ENCODE measurements around the gene PDZD2.
"Not testable (repeated sequence)": the region's sequence is repeated elsewhere in the genome, so short reads cannot be mapped to it uniquely, and the experiment has no call there.

The PDZD2 gene

DNA sequence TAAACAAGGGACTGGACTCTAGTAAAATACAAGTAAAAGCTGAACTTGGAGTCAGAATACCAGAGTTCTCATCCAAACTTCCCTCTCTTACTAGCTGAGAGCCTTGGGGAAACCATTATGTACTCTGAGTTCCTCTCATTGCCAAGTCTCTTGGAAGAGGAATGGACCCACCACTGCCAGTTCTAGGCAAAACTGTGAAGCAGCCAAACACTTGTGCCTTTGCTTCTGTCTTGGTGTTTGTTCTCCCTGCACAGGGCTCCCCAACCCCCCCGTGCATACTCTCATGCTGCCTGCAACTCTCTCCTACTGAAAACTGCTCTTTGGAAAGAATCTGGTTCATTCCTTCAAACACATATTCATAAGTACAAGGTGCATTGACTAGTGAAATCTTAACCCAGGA is 102.6 kb downstream of the PDZD2 start:
- DNase-seq, result no peak

DNA sequence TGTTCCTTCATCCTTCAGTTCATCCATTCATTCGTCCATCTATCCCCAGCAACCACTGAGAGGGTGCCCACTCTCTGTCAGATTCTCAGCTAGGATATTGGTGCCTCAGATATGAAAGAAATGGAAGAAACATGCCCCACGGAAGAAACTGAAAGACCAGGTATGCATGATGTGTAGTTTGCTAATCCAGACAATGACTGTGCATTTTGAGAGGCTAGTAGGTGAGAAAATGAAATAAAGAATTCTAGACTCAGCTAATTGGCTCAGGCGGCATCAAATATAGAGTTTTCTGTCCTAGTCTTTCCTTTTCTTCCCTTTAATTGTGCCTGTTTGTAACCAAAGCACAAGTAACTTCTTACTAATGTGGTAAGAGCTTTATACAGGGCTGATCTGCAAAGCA is 104.7 kb downstream of the PDZD2 start:
- no peak for DNase-seq

DNA sequence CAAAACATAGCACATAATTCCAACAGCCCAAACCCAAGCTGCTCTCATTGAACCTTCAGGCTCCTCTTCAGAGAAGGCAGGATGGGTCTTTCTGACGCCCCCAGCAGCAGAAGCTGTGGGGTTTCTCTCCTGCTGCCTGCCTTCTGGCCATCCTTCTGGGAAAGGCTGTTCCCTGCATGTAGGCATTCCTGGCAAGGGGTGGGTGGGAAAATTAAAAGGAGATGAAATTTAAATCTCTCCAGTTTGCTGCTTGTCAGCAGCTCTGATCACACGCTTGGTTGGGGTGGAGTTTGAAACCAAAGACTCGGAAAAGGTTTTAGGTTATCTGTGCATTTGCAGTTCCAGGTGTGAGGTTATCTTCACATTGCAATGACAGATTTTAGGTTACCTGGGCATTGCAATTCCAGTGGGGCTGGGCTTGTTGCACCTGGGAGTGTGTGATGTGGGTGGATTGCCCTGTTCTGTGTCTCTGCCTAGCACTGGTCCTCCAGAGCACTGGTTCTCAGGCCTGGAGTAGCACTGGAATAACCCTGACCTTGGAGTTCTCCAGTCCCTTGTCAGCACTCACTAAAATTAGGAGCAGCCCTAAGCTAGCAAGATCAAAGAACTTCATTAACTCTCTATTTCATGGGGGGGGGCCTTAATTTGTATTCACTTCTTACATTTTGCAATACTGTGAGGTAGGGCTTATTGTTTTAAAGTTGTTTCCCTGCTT is 109.7 kb downstream of the PDZD2 start:
- no peak for DNase-seq

DNA sequence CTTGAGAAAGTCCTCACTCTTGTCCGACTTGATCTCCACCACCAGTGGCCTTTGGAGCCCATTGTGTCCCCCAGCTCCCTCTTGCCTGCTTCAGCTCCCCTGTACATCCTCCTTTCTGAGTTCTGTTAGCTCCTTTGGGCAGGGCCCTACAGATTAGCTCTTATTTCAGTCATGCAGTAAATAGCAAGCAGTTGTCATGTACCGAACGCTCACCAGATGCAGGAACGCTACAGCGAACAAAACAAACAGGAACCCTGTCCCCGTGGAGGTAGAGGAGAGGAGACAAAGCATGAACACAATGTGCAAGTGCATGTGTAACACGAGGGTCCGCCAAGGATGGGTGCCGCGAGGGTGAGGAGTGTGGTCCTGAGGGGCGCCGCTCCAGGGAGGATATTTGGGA is 111.3 kb downstream of the PDZD2 start:
- DNase-seq, result no peak

DNA sequence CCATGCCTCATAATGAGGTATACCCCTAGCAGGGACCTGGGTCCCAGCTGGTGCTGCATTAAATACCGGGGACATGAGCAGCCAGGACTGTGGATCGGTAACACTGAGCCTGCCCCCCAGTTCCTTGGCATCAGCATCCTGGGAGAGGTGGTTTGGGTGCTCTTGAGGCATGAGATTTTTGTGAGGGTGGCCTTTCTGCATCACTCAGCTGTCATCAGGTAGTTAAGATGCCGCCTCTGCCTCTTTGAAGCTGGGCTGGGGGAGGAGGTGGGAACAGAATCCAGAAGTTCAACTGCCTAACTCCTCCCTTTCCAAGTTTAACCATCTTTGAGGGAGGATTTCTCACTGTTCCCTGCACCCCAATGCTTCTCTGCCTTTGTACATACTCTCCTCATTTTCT is 112.7 kb downstream of the PDZD2 start:
- no peak for DNase-seq

DNA sequence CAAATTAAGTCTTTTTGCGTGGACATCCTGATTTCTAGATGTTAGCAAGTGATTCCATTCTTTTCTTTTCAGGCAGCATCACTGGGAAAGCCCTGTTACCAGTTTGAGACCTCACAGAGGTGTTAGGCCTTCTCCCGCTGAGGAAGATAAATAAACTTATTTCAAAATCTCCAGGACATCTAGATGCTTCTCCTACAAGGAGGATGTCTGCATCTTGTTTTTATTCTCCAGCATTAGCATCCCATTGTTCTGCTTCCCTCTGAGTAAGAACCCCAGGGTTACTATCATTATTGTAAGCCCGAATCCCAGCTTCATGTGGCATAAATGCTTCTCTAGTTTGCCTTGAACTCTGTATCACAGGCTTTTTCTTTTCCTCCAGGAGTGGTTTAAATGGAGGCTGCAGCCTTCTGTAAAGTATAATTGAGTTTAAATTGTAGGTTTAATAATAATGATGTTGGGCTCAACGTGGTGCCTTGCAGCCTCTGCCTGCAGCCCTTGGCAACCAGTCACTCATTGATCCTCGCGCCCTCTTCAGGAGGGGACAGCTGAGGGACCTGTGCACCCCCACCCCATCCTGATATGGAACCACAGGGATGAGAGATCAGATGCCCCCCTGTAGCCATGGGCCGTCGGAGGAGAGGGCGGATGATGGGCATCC is 114.9 kb downstream of the PDZD2 start:
- DNase-seq, result no peak

DNA sequence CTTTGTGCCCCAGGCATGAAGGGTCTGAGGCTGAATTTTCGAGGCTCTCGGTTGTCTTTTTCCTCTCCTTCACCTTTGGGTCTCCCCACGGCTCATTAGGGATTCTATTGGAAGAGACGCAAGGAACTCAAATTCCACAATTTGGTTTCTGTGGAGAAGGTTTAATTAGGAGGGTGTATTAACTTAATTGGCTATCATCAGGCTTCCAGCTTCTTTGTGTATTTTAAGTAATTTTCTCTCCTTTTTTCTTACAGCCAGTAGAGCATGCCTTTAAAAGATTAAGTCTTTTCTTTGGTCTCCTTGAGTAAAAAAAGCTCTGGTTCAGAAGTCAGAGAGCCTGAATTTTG is 115.4 kb downstream of the PDZD2 start:
- no peak for DNase-seq

DNA sequence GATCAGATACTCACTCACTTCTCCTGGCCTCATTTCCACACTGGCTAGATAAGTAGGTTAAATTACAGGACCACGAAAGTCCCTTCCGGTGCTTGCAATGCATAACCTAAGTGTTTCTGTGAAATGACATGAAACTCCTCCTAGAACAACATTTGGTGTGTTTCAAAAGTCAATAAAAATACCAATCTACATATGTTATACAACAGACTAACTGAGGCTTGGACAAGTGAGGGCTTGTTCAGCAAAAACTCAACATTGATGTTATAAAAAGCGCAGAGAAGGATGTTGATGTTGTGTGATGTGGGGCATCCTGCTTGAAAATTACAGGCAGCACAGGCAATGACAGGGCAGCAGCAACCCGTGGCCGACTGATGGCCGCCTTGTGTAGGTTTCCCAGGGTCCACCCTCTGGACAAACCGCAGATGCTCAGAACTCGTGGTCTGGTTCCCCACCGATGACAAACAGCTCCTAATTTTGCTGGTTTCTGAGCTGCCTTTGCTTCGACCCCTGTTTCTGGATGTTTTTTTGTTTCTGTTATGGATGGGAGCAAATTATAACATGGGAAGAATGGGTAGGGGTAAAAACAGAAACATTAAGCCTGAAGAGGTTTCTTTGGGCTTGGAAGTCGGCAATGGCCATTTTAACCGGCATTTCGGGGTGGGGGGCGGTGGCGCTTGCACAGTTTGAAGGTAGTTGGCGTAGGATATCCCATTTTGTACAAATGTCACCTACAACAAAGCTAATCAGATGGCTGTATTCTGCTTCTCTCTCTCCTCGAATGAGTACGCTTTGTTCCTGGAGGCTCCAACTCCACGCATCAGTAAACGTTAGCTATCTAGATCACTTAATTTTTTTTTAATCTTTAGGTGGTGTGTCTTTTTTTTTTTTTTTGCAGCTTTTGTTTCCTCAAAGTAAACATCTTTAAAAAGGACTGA is 116.1 kb downstream of the PDZD2 start:
- no peak for DNase-seq

DNA sequence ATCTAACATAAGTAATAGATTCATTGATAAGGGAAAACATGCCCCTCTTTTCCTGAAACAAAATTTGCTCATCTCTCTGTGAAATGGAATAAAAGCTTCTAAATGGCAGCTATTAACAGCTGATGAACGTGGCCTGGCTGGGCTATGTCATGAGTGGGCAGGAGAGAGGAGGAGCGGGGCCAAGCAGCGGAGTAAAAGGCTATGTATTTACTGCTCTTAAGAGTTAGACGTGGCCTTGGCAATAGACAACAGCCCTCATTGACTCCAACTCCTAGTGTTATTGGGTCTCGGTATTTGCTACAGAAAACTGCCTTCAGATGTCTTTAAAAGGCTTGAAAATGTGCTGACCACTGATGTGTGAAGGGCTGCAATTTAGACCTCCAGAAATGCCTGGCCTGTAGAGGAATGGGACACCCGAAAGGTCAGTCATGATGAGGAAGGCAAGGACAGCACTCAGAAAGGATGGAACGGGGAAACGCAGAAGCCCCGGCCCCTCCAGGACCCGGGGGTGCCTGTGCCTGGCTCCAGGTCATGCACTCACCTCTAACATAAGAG is 116.8 kb downstream of the PDZD2 start:
- DNase-seq, result no peak

DNA sequence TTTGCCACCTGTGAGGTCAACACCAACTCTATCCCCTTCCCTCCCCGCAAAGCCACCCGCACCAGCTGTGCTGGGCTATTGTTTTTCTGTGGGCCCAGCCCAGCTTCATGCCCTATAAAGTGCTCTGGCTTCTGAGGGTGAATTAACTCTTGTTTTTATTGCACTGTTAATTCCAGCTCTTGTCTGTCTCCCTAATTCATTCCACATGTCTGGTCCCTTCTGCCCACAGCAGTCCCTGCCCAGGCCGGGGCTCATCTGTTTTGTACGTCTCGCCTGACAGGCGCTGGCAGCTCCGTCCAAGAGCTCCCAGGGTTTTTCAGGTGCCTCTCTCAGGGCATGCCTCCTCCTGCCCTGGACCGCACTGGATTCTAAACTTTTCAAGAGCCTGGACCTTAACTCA is 118.9 kb downstream of the PDZD2 start:
- no peak for DNase-seq

DNA sequence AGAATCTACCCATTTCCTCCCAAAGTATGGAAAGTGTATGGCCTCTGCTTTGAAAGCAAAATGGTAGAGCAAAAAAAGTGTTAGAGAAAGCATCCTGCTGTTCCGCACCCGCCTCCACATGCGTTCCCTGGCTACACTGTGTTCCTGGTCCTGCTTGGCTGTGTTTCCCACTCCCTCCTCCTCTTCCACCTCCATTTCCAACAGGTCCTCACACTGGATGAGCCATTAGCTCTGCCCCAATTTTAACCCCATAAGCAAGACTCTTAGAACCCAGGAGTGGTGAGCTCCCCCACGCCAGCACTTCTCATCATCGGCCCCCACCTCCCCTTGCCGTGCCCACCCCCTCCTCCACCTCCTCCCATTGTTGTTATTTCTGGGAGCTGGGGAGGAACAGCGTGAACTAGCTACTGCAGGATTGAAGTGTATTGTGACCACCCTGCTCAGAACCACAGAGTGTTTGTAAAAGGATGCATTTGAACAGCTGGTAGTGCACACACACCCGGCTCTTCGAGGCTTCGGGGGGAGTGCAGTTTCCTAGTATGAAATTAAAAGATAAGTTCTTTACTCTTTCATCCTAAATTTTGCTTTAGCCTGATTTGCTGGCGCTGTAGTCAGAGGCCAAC is 120.0 kb downstream of the PDZD2 start:
- DNase-seq, result no peak

DNA sequence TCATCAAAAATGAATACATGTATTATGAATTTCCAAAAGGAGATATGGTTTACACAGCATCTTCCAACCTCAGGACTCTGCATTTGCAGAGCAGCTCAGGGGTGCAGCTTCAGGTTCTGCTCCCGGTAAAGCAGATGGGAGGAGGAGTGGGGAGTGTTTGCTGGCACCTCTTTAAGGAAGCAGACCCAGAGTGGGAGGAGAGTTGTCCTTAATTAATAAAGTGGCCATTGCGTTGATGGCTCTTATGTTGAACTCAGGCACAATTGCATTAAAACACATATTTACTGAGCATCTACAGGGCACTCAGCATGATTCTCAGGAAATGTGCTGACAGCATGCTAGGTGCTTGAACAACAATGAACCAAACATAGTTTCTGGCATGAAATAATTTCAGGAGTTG is 121.0 kb downstream of the PDZD2 start:
- DNase-seq, result no peak

DNA sequence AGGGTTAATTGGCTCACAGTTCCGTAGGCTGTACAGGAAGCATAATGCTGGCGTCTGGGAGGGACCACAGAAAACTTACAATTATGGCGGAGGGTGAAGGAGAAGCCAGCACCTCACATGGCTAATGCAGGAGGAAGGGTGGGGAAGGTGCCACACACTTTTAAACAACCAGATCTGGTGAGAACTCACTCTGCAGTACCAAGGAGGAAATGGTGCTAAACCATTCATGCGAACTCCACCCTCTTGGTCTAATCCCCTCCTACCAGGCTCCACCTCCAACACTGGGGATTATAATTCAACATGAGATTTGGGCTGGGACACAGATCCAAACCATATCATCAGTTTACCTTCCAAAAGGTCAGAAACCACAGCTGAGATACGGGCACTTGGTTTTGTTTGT is 122.9 kb downstream of the PDZD2 start:
- DNase-seq, result no peak

DNA sequence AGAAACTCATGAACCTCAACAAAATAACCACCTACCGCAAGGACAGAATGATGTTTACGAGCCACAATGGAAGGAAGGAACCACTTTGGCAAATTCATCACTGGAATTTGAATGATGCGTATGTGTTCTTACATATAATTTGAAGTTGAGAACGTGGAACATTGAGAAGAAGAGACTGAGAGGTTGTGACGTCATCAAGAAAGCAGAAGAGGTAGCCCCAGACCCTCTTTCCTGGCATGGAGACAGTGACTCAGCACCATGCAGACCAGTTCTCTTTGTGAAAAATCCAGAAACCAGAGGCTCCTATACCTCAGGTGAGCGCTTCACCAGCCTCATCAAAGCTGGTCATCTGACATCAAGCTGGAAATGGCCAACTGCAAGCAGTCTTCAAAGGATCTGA is 124.5 kb downstream of the PDZD2 start:
- no peak for DNase-seq

DNA sequence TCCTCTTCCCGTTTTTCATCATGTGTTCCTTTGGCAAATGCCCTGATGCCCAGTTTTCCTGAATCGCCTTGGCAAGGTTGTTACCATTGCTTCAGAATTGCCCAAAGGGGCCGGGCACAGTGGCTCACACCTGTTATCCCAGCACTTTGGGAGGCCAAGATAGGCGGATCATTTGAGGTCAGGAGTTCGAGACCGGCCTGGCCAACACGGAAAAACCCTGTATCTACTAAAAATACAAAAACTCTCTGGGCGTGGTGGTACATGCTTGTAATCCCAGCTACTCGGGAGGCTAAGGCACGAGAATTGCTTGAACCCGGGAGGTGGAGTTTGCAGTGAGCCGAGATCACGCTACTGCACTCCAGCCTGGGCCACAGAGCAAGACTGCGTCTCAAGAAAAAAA is 125.8 kb downstream of the PDZD2 start:
- not testable (repeated sequence) for DNase-seq

DNA sequence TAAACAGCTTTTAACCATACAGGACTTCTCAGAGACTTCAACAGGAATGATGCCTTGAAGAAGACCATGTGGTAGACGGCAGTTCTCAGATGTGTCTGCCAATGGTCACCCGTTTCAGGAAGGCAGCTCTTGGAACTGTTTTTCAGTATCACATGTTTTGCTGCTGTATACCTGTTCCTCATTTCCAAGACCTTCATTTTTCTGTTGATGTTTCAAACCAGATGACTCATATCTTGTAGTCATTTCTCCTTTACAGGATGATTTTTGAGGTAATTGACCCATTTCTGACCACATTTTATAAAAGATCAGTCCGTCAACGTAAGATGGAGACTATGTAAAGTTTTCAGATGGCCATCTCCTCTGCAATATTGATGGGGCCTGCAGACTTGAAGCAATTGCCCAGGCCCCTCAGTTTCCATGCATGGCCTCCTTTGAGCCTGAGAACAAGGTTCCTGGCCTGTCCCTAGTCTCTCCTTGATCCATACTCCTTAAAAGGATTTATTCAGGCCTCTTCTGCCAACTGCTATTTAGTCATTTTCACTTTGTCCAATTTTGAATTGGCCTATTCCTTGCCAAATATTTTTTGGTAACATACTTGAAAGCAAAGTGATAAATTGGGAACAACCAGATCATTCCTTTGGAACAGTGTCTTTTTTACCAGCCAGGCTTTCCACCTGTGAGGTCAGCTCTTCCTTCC is 128.6 kb downstream of the PDZD2 start:
- DNase-seq, result no peak

DNA sequence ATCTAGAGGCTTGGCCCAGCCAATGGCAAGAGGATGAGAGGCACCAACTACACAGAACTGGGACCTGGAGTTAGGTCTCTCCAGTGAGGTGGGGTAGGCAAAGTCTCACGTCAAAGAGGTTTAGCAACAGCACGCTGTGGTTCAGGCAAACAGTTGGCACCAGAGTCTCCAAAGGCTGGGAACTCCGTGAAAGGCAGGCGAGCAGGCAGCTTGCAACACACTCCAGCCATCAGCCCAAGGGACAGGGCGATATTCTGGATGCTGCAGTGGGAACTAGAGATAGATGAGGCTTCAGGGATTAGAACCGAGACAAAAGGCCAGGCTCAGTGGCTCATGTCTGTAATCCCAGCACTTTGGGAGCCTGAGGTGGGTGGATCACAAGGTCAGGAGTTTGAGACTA is 129.1 kb downstream of the PDZD2 start:
- no peak for DNase-seq

DNA sequence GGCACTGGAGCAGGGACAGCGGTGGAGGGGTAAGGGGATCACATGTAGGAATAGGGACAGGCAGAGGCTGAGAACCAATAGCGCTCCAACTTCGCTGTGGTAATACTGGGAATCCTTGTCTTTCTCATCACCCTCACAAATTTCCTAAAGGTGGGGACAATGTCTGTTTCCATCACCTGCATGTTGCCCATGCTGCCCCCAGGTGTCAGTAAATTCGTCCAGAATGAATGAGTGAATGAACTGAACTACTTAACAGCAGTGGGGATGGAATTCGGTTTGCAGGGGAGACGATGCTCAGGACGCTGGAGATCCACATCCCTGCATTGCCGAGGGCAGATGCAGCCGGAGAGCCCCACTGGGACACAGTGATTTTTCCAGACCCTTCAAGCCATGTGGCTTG is 129.9 kb downstream of the PDZD2 start:
- no peak for DNase-seq

DNA sequence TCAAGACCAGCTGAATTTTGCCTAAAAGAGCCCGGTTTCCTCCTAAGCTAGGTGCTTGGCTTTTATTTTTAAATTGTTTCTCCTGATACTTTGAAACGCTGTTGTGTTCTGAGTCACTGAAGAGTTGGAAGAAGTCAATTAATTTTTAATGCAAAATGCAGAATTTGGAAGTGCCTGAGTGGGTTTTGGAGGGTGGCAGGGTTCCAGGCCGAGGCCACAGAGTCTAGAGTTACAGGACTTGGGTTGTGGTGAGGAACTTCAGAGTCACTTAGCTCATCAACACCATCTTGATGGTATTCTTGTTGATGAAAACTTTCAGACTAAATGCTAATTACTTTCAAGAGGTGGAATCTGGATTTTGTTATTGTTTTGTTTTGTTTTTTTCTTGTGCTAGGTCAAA is 130.6 kb downstream of the PDZD2 start:
- no peak for DNase-seq

DNA sequence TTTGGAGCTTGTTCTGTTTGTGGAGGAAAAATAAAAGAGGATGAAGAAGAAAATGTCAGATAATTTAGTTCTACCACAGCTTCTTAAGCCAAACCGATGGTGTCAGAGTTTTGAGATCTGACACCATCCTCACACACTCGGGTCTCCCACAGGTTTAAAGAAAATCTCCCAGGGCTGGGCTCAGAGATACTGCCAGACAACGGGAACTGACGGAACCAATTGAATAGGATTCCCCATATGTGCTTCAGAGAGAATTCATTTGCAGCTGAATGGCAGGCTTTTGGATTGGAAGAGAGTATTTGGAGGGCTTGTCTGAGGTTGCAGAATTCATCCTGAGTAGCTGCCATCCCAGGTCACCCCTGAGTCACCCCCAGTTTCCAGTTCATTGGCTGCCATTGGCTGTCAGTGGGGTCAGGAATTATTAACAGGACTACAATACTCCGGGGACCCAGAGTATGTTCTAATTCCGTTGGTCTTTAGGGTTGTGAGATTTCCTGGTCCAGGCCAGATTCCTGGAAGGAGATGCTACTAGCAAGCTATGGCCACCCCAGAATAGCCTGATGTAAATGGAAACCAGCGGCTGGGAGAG is 131.3 kb downstream of the PDZD2 start:
- DNase-seq, result no peak

DNA sequence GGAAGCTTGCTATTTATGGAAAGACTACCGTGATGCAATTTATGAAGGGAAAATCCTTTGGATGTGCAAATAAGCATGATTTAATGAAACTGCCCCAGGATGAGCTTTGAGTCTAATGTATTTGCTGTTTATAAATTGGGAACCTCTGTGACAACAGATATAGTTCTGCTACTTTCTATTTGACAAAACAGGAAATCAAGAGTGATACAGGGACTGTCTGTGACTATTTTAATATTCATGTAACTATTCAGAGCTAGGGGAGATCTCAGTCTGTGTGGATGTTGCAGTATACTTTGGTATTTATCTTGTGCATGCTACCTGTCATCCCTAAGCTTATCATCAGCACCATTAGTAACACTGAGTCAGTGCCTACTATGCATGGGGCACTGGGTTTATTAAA is 132.1 kb downstream of the PDZD2 start:
- DNase-seq, result no peak

DNA sequence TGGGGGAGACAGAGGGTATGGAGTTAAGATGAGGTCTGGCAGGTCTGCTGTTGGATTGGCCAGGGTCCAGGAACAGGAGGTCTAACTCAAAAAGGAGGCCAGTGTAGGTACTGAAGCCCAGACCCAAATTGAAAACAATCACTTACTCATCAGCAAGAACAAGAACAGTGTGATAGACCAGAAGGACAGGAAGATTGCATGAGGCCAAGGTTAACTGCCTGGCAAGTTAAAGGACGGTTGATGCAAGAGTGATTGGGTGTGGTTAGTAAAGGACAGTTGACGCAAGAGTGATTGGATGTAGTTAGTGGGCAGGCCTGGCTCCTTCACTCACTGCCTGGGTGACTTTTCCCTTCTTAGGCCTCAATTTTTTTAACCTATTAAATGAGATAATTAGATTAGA is 132.6 kb downstream of the PDZD2 start:
- no peak for DNase-seq
